Trophoblast cell (in vitro differentiated cells and primary cell): ENCODE results near the gene LONP2.

Experiments used
- DNase-seq, 2 donors: peaks; one replicate each; pipeline ENCODE4 v3.0.0-alpha.2; 2016
- H2AFZ ChIP-seq: 2 replicates; pipeline ENCODE4 v1.6.1; 2013; ENCODE audit warnings: low read length, moderate library complexity, mild to moderate bottlenecking; ENCODE audit not compliant: insufficient read depth, poor library complexity
- H2AK5ac ChIP-seq: 2 replicates; pipeline ENCODE4 v1.6.1; 2013; ENCODE audit warnings: mild to moderate bottlenecking, low read length
- H2BK120ac ChIP-seq: 2 replicates; pipeline ENCODE4 v1.6.1; 2013; ENCODE audit warnings: low read length, mild to moderate bottlenecking, moderate library complexity; ENCODE audit not compliant: insufficient read depth, poor library complexity
- H2BK12ac ChIP-seq: 2 replicates; pipeline ENCODE4 v1.6.1; 2013; ENCODE audit warnings: mild to moderate bottlenecking, low read length, moderate library complexity
- H2BK5ac ChIP-seq: 2 replicates; pipeline ENCODE4 v1.6.1; 2013; ENCODE audit warnings: low read length, low read depth, moderate library complexity, mild to moderate bottlenecking; ENCODE audit not compliant: poor library complexity
- H3K14ac ChIP-seq: 2 replicates; pipeline ENCODE4 v1.6.1; 2013; ENCODE audit warnings: mild to moderate bottlenecking, low read length
- H3K18ac ChIP-seq: 2 replicates; pipeline ENCODE4 v1.6.1; 2013; ENCODE audit warnings: mild to moderate bottlenecking, low read length
- H3K23ac ChIP-seq: 2 replicates; pipeline ENCODE4 v1.6.1; 2013; ENCODE audit warnings: low read length
- H3K27ac ChIP-seq: 2 replicates; pipeline ENCODE4 v1.5.1; 2013; ENCODE audit warnings: low read depth, mild to moderate bottlenecking, inconsistent platforms, low read length, moderate library complexity
- H3K27me3 ChIP-seq: 2 replicates; pipeline ENCODE4 v1.6.1; 2013; ENCODE audit warnings: inconsistent platforms, mild to moderate bottlenecking, low read length, moderate library complexity; ENCODE audit not compliant: insufficient read depth
- H3K36me3 ChIP-seq, 2 experiments: 1 replicate in 1 of 2; 2 replicates in 1 of 2; pipeline ENCODE4 v1.6.1; 2013; ENCODE audit warnings: low read length in 2 of 2, mild to moderate bottlenecking in 2 of 2, moderate library complexity in 1 of 2; ENCODE audit not compliant: insufficient read depth in 2 of 2, control insufficient read depth in 1 of 2
- H3K4ac ChIP-seq: 2 replicates; pipeline ENCODE4 v1.6.1; 2013; ENCODE audit warnings: low read depth, mild to moderate bottlenecking, low read length, moderate library complexity
- H3K4me1 ChIP-seq, 2 experiments: 1 replicate in 1 of 2; 2 replicates in 1 of 2; pipeline ENCODE4 v1.6.1; 2013; ENCODE audit warnings: low read length in 2 of 2, mild to moderate bottlenecking in 2 of 2, moderate library complexity in 1 of 2; ENCODE audit not compliant: insufficient read depth in 2 of 2, control insufficient read depth in 1 of 2
- H3K4me2 ChIP-seq: 2 replicates; pipeline ENCODE4 v1.6.1; 2013; ENCODE audit warnings: inconsistent platforms, mild to moderate bottlenecking, low read length, moderate library complexity
- H3K4me3 ChIP-seq: 2 replicates; pipeline ENCODE4 v1.5.1; 2013; ENCODE audit warnings: mild to moderate bottlenecking, low read depth, low read length, inconsistent platforms
- H3K79me1 ChIP-seq: one replicate; pipeline ENCODE4 v1.6.1; 2013; ENCODE audit warnings: low read length
- H3K79me2 ChIP-seq: 2 replicates; pipeline ENCODE4 v1.6.1; 2013; ENCODE audit warnings: low read length, mild to moderate bottlenecking; ENCODE audit not compliant: control insufficient read depth, insufficient read depth, poor library complexity
- H3K9ac ChIP-seq: 2 replicates; pipeline ENCODE4 v1.6.1; 2013; ENCODE audit warnings: mild to moderate bottlenecking, low read length
- H3K9me3 ChIP-seq: 2 replicates; pipeline ENCODE4 v1.6.1; 2013; ENCODE audit warnings: low read depth, mild to moderate bottlenecking, control low read depth, inconsistent platforms, low read length; ENCODE audit not compliant: insufficient read depth
- H4K12ac ChIP-seq: 2 replicates; pipeline ENCODE4 v1.6.1; 2013; ENCODE audit warnings: low read depth, mild to moderate bottlenecking, low read length, moderate library complexity
- H4K8ac ChIP-seq: 2 replicates; pipeline ENCODE4 v1.6.1; 2013; ENCODE audit warnings: low read depth, mild to moderate bottlenecking, low read length, moderate library complexity
- H4K91ac ChIP-seq: one replicate; pipeline ENCODE4 v1.6.1; 2013; ENCODE audit warnings: low read depth, mild to moderate bottlenecking, low read length, moderate library complexity
- WGBS: extraction: QIAGEN DNeasy Blood & Tissue Kit; methylation state at CpG from one replicate; pipeline ENCODE4 v1.1.7; 2013; ENCODE audit warnings: missing lambda C conversion rate; ENCODE audit not compliant: insufficient read length, insufficient coverage; ENCODE audit errors: extremely low coverage; 5-methylcytosine and 5-hydroxymethylcytosine counted together

The LONP2 gene

DNA sequence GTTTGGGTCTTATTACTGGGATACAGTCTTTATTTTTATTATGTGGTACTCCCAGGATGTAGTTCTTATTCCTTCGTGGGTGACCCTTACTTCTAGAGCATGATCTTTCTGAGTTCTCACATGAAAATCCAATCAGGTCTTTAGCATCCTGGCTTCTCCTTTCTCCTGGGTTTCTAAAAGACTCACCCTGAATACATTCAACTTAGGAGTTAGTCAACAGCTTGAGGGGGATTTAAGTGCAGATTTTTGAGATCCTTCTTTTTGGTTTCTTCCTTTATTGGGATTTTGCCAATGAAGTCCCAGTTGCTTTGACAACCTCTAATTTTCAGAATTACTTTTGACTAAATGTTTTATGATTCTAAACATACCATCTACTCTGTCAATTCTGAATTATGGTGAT lies 72.9 kb downstream of the LONP2 start:
- no peak overlapping the region for H3K18ac ChIP-seq
- no peaks in the 10 kb centered on the region for H3K4me1 ChIP-seq
- no peak overlapping the region for H3K14ac ChIP-seq
- H4K12ac ChIP-seq: no peak overlapping the region
- H2BK120ac ChIP-seq: no peak overlapping the region
- H3K27ac ChIP-seq: no peak overlapping the region
- no peak overlapping the region for H3K4me3 ChIP-seq
- H3K4me2 ChIP-seq: no peak overlapping the region
- no peak overlapping the region for H2BK5ac ChIP-seq
- DNase-seq: no peak
- no peaks in the 10 kb centered on the region for H3K79me1 ChIP-seq
- H4K8ac ChIP-seq: no peak overlapping the region
- no peaks in the 10 kb centered on the region for H3K36me3 ChIP-seq
- H3K23ac ChIP-seq: no peak overlapping the region
- no peaks in the 10 kb centered on the region for H3K9me3 ChIP-seq
- no peak overlapping the region for H3K9ac ChIP-seq
- H3K79me2 ChIP-seq: no peaks in the 10 kb centered on the region
- no peaks in the 10 kb centered on the region for H3K27me3 ChIP-seq
- no CpG with 5 or more reads among the region's 1 CpG for WGBS
- H2AFZ ChIP-seq: no peak overlapping the region
- H2BK12ac ChIP-seq: no peak overlapping the region
- H3K4ac ChIP-seq: no peak overlapping the region
- H2AK5ac ChIP-seq: no peak overlapping the region
- no peak overlapping the region for H4K91ac ChIP-seq

DNA sequence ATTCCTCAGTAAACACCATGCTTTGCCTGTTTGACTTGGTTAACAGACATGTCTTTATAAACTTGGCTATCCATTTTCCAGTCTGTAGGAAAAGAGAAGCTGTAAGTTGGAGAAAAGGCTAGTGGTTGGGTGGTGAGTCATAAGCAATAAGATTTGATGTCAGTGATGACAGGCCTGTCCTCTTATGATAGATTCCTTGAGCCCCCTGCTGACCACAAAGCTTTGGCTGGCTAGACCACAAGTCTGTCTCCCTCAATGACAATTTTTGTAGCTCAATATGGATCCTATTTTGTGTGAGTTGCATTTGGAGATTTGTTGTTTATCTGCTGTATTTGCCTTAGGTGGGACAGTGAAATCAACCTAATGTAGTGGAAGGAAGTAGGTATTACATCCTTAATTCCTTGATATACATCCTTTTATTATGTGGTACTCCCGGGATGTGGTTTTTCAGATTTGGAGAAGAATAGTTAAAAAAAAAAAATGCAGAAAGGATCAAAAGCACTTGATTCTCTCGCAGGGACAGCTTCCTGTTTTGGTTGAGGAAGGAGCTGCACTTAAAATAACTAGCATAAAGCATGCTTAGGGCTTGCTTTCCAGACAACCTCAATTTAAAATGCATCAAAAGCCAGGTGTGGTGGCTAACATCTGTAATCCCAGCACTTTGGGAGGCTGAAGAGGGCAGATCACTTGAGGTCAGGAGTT lies 73.7 kb downstream of the LONP2 start:
- Histone ChIP-seq H3K4me1 (no peaks in the 10 kb centered on the region), H3K27me3 (no peaks in the 10 kb centered on the region), H3K4me2 (no peak overlapping the region), H2BK120ac (no peak overlapping the region), H4K91ac (no peak overlapping the region), H3K79me2 (no peaks in the 10 kb centered on the region), H3K36me3 (no peaks in the 10 kb centered on the region), H3K9ac (no peak overlapping the region), H3K14ac (no peak overlapping the region), H3K79me1 (no peaks in the 10 kb centered on the region), H2AFZ (no peak overlapping the region), H2BK5ac (no peak overlapping the region), H4K12ac (no peak overlapping the region), H4K8ac (no peak overlapping the region), H3K27ac (no peak overlapping the region), H3K23ac (no peak overlapping the region), H3K4ac (no peak overlapping the region), H3K18ac (no peak overlapping the region), H3K9me3 (no peaks in the 10 kb centered on the region), H2BK12ac (no peak overlapping the region), H2AK5ac (no peak overlapping the region), H3K4me3 (no peak overlapping the region)
- WGBS: no CpG with 5 or more reads among the region's 2 CpGs
- peak in 1 of 2 donors; percentile 23 for DNase-seq

GRCh38 chr16:48318630-48319029 lies 74.5 kb downstream of the LONP2 start:
- Histone ChIP-seq H3K4me3 (no peak overlapping the region), H3K27ac (no peak overlapping the region), H3K14ac (no peak overlapping the region), H2AFZ (no peak overlapping the region), H4K12ac (no peak overlapping the region), H3K23ac (no peak overlapping the region), H3K27me3 (no peaks in the 10 kb centered on the region), H3K36me3 (no peaks in the 10 kb centered on the region), H2BK5ac (no peak overlapping the region), H3K9ac (peak overlapping the region; percentile 3), H2BK120ac (no peak overlapping the region), H4K8ac (no peak overlapping the region), H3K79me1 (no peaks in the 10 kb centered on the region), H2BK12ac (no peak overlapping the region), H3K79me2 (no peaks in the 10 kb centered on the region), H3K4me1 (no peaks in the 10 kb centered on the region), H4K91ac (no peak overlapping the region), H3K9me3 (no peaks in the 10 kb centered on the region), H3K4me2 (no peak overlapping the region), H3K4ac (no peak overlapping the region), H2AK5ac (no peak overlapping the region), H3K18ac (no peak overlapping the region)
- WGBS: no CpG with 5 or more reads among the region's 4 CpGs
- DNase-seq: no peak

DNA sequence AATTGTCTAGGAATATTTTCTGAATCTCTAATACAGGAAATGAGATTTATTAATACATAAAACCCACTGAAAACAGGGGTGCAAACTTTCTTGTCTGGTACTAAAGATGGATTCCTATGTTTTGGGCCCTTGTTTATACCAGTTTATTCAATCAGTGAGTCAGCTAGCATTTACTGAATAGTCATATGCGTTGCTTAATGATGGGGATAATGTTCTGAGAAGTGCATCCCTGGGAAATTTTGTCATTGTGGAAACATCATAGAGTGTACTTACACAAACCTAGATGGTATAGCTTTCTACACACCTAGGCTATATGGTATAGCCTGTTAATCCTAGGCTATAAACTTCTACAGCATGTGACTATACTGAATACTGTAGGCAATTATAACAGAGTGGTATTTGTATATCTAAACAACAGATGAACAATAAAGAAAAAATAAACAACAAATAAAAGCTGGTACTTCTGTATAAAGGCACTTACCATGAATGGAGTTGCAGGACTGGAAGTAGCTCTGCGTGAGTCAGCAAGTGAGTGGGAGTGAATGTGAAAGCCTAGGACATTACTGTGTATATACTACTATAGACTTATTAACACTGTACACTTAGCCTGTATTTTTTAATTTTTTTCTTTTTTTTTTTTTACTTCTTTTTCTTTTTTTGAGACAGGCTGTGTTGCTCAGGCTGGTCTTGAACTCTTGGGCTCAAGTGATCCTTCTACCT lies 77.4 kb downstream of the LONP2 start:
- no peak overlapping the region for H2AFZ ChIP-seq
- H3K4me2 ChIP-seq: no peak overlapping the region
- H2BK12ac ChIP-seq: no peak overlapping the region
- H3K23ac ChIP-seq: no peak overlapping the region
- WGBS: no CpG with 5 or more reads among the region's 2 CpGs
- no peaks in the 10 kb centered on the region for H3K9me3 ChIP-seq
- no peak overlapping the region for H3K18ac ChIP-seq
- no peak overlapping the region for H4K12ac ChIP-seq
- no peaks in the 10 kb centered on the region for H3K27me3 ChIP-seq
- H3K27ac ChIP-seq: no peak overlapping the region
- no peak overlapping the region for H3K14ac ChIP-seq
- H2BK120ac ChIP-seq: no peak overlapping the region
- no peaks in the 10 kb centered on the region for H3K4me1 ChIP-seq
- no peak overlapping the region for H4K91ac ChIP-seq
- H3K4ac ChIP-seq: no peak overlapping the region
- no peaks in the 10 kb centered on the region for H3K79me1 ChIP-seq
- no peak overlapping the region for H4K8ac ChIP-seq
- no peaks in the 10 kb centered on the region for H3K79me2 ChIP-seq
- no peak overlapping the region for H3K4me3 ChIP-seq
- H2BK5ac ChIP-seq: no peak overlapping the region
- H2AK5ac ChIP-seq: no peak overlapping the region
- no peak for DNase-seq
- no peak overlapping the region for H3K9ac ChIP-seq
- peaks cover 2 to 3% of the 10 kb centered on the region in 2 experiments for H3K36me3 ChIP-seq
